Measurements from ENCODE around the gene FANCI.

DNA sequence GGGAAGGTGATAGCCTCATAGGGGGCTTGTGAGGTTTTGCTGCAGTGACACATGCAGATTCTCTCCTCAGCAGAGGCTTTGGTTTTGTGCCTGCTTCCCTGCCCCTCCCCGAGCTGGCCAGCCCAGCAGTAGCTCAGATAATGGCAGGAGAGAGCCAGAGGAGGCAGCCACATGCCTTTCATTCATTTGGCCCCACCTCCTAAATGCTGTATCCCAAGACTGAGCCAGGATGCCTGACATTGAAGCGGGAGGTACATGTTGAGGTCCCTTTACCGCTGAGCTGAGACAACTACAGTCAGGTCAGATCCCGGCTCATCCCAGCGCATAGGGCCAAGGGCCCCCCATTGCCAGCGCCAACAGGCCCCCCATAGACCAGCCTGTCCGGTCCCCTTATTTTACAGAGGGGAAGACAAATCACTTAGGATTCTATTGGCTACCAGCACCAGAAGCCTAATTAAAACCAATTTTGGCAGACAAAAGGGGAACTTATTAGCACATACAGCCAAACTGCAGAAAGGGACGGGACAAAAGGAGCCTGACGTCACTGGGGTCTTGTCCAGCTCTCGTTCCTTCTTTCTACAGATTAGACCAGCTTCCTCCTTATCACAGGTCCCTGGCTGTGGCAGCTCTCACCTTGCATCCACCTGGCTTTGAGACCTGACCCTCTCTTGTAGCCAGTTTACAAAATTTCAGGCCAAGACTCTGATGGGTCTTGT is 102.9 kb downstream of the FANCI start:
- no peak for TF ChIP-seq ZNF155 (tag by site-specific recombination; IDR thresholded peaks at IDR 0.05)
- TF ChIP-seq, protein P1, sequence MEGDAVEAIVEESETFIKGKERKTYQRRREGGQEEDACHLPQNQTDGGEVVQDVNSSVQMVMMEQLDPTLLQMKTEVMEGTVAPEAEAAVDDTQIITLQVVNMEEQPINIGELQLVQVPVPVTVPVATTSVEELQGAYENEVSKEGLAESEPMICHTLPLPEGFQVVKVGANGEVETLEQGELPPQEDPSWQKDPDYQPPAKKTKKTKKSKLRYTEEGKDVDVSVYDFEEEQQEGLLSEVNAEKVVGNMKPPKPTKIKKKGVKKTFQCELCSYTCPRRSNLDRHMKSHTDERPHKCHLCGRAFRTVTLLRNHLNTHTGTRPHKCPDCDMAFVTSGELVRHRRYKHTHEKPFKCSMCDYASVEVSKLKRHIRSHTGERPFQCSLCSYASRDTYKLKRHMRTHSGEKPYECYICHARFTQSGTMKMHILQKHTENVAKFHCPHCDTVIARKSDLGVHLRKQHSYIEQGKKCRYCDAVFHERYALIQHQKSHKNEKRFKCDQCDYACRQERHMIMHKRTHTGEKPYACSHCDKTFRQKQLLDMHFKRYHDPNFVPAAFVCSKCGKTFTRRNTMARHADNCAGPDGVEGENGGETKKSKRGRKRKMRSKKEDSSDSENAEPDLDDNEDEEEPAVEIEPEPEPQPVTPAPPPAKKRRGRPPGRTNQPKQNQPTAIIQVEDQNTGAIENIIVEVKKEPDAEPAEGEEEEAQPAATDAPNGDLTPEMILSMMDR (tag by site-specific recombination; IDR thresholded peaks at IDR 0.05): no peak
- TF ChIP-seq, protein P2, sequence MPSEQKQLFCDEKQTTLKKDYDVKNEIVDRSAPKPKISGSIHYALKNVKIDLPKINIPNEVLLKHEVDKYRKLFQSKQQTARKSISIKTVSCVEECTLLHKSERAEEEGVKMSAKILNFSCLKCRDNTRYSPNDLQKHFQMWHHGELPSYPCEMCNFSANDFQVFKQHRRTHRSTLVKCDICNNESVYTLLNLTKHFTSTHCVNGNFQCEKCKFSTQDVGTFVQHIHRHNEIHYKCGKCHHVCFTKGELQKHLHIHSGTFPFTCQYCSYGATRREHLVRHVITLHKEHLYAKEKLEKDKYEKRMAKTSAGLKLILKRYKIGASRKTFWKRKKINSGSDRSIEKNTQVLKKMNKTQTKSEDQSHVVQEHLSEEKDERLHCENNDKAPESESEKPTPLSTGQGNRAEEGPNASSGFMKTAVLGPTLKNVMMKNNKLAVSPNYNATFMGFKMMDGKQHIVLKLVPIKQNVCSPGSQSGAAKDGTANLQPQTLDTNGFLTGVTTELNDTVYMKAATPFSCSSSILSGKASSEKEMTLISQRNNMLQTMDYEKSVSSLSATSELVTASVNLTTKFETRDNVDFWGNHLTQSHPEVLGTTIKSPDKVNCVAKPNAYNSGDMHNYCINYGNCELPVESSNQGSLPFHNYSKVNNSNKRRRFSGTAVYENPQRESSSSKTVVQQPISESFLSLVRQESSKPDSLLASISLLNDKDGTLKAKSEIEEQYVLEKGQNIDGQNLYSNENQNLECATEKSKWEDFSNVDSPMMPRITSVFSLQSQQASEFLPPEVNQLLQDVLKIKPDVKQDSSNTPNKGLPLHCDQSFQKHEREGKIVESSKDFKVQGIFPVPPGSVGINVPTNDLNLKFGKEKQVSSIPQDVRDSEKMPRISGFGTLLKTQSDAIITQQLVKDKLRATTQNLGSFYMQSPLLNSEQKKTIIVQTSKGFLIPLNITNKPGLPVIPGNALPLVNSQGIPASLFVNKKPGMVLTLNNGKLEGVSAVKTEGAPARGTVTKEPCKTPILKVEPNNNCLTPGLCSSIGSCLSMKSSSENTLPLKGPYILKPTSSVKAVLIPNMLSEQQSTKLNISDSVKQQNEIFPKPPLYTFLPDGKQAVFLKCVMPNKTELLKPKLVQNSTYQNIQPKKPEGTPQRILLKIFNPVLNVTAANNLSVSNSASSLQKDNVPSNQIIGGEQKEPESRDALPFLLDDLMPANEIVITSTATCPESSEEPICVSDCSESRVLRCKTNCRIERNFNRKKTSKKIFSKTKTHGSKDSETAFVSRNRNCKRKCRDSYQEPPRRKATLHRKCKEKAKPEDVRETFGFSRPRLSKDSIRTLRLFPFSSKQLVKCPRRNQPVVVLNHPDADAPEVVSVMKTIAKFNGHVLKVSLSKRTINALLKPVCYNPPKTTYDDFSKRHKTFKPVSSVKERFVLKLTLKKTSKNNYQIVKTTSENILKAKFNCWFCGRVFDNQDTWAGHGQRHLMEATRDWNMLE (tag by site-specific recombination; conservative IDR thresholded peaks at IDR 0.05; ENCODE audit: low read depth): no peak
- TF ChIP-seq ZNF585B (tag by site-specific recombination; IDR thresholded peaks at IDR 0.05): no peak
- no peak for TF ChIP-seq ZNF626 (tag by site-specific recombination; IDR thresholded peaks at IDR 0.05)
- no peak for TF ChIP-seq ZNF350 (tag by site-specific recombination; IDR thresholded peaks at IDR 0.05)
- TF ChIP-seq ZNF521 (tag by site-specific recombination; IDR thresholded peaks at IDR 0.05): no peak
- TF ChIP-seq, protein P3, sequence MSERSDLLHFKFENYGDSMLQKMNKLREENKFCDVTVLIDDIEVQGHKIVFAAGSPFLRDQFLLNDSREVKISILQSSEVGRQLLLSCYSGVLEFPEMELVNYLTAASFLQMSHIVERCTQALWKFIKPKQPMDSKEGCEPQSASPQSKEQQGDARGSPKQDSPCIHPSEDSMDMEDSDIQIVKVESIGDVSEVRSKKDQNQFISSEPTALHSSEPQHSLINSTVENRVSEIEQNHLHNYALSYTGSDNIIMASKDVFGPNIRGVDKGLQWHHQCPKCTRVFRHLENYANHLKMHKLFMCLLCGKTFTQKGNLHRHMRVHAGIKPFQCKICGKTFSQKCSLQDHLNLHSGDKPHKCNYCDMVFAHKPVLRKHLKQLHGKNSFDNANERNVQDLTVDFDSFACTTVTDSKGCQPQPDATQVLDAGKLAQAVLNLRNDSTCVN (tag by site-specific recombination; optimal IDR thresholded peaks at IDR 0.05): no peak
- no peak for TF ChIP-seq ZNF747 (tag by site-specific recombination; IDR thresholded peaks at IDR 0.05)
- TF ChIP-seq ZNF274 (IDR thresholded peaks at IDR 0.05; ENCODE audit: low read length): no peak
- no peak for TF ChIP-seq ZNF274 (tag by site-specific recombination; IDR thresholded peaks at IDR 0.05; ENCODE audit: borderline replicate concordance)
- no peak for TF ChIP-seq HOXA7 (CRISPR knock-in tag; IDR thresholded peaks at IDR 0.05; ENCODE audit: borderline replicate concordance)
- TF ChIP-seq ZNF48 (tag by site-specific recombination; IDR thresholded peaks at IDR 0.05): no peak
- no peak for TF ChIP-seq KLF8 (tag by site-specific recombination; IDR thresholded peaks at IDR 0.05)

Data from HEK293 (cell line).